ENCODE measurements around the gene OR5A2.
"Not testable (repeated sequence)": the region's sequence is repeated elsewhere in the genome, so short reads cannot be mapped to it uniquely, and the experiment has no call there.

The OR5A2 gene

DNA sequence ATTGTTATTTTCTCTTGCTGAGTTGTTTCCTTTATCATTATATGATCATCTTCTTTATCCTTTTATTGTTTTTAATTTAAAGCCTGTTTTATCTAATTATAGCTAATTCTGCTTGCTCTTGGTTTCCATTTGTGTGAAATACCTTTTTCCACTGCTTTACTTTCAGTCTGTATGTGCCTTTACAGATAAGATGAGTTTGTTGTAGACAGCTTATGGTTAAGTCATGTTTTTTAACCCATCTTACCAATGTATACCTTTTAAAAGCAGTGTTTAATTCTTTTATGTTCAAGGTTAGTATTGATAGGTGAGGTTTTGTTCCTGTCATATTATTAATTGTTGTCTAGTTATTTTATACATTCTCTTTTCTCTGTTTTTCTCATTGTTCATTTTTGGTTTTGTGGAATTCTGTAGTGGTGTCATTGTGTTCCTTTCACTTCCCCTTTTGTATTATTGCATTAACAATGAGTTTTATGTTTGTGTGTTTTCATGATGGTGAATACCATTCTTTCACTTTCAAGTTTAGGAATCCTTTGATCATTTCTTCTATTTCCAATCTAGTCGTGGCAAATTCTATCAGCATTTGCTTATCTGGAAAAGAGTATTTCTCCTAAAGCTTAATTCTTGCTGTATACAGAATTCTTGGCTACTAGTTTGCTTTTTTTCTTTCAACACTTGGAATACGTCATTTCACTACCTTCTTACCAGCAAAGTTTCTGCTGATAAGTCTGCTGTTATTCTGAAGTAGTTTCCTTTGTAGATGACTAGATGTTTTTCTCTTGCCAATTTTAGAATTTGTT, 45.8 kb downstream of the OR5A2 start:
- DNase-seq (ENCODE audit: low spot score) = no peak

DNA sequence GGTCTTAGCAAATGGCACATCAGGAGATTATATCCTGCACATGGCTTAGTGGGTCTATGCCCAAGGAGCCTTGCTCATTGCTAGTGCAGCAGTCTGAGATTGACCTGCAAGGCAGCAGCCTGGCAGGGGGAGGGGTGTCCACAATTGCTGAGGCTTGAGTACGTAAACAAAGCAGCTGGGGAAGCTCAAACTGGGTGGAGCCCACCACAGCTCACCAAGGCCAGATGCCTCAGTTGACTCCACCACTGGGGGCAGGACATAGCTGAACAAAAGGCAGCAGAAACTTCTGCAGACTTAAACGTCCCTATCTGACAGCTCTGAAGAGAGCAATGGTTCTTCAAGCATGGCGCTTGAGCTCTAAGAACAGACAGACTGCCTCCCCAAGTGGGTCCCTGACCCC, 53.9 kb downstream of the OR5A2 start:
- not testable (repeated sequence) for DNase-seq (ENCODE audit: low spot score)

DNA sequence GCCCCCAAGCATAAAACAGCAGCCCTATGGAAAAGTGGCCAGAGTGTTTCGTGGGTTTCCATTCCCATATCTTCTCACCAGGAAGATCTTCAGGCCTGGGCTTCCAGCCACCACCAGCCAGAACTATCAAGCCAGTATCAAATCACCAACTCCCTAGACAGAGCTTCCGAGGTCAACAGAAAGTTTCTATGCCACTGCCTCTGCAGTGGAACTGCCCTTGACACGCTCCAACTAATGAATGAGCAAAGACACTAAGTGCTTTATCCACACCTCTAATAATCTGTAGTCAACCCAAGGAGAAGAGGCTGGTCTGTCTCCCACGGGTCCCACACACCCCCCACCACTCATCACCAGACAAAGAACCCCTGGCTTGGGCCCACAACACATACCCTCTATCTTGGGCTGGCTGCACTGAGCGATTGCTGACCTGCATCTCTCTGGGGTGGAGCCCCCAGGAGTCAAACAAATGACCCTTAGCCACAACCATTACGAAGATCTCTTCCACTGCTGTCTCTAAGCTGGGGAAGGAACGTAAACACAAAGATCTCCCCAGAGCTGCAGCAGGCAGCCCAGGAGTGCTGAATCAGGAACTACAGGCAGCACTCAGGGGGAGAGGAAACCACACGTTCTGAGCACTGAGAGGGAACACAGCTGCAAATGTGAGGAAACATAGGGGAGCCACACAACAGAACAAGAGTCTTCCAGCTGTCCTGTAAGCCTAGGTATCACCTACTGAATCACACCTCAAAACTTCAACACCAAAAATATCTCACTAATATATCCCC, 57.8 kb downstream of the OR5A2 start:
- DNase-seq (ENCODE audit: low spot score) = peak; percentile 55
